ENCODE data around the gene MYOZ1. TPM values are rescaled to one million over a fixed set of nuclear protein-coding genes. Genes with fewer than 3 reads are reported as not detected.

Gene MYOZ1
- total and polyA plus RNA-seq, 2 of the 4 experiments (the other 2 are of a cell fraction), result 0.18 to 0.29 TPM

DNA sequence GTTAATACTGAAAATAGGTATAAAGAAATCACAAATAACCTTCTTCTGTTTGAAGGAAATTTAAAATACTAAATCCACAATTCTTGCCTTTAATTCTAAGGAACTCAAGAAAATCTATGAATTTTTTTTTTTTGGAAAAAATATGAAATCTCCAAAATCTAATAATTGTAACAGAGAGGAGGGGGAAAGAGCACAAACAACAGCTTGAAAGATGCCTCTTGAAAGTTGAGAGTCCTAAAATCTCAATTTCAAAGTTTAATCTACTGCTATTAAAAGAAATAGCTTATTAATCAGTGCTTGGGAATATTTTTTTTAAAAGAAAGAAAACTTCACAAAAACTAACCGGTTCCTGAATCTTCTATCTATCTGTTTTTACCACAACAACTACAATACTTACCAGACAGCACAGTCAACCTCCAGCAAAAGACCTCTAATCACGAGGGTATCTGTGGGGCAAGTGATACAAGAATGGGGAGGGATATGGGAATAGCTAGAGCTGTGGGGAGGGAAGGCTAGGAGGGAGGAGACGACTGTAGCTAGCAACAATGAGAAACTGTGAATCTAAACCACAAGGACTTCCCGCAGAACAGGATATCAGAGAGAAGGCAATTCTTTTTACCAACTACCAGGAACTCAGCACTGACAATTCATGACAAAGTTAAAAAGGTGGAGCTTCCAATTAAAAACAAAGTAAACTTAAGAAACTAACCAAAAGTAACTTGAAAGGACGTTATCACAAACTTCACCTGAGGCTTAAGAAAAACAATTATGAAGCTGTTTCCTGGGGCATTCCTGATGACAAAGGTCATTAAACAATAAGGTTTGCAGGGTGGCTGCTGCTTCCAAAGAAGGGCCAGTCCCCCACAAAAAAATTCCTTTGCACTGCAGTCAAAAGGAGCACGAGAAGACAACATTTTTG is 50.1 kb downstream of the MYOZ1 start, which contains the start of gene USP54 (continued):
- no peak for TF ChIP-seq RAD21 (IDR thresholded peaks at IDR 0.05; ENCODE audit: low read length)
- no peak for TF ChIP-seq BHLHE40 (IDR thresholded peaks at IDR 0.05; ENCODE audit: low read depth, low read length)

DNA sequence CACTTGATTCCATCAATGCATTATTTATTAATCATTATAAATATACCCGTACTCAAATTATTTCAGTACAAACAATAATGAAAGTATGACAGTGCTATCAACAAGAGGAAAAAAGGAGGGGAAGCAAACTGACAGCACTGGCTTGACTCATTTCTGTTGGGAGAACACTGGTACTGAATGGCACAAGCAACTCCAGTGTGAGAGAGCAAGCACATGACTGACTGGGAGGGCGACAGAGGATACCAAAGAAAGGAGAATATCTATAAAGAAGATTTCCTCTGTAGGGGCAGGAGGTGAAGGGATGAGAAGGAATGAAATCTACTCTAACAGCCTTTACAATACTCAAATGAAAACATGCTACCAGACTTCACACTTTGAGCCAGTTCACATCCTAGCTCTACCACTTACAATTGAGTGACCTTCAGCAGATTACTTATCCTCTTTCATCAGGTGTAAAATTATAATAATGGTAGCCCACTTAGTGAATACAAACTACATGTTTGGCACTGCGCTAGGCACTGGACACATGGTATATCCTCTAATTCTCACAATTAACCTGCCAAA is 51.6 kb downstream of the MYOZ1 start:
- Histone ChIP-seq H3K79me1 (ENCODE audit: low read depth in 1 of 2, low read length in 2 of 2) (peaks cover 0 to 6% of the 10 kb centered on the region in 2 experiments; a peak in 1 of 4 replicates), H2AK9ac (replicated peaks; ENCODE audit: low read depth, low read length, poor library complexity) (no peak overlapping the region), H3K9me1 (ENCODE audit: insufficient read depth, low read length) (peaks cover 2% of the 10 kb centered on the region), H3K36me3 (ENCODE audit: control insufficient read depth, insufficient read depth, low read length) (no peaks in the 10 kb centered on the region), H3K27ac (ENCODE audit: insufficient read depth, low read length) (no peak overlapping the region), H3K9ac (ENCODE audit: low read depth, low read length) (no peak overlapping the region), H3K27me3 (ENCODE audit: control insufficient read depth, insufficient read depth, low read length) (no peaks in the 10 kb centered on the region), H2AFZ (replicated peaks; ENCODE audit: low read length, poor library complexity) (no peak overlapping the region), H2BK5ac (ENCODE audit: low read depth, low read length, poor library complexity, severe bottlenecking) (no peak overlapping the region), H4K8ac (ENCODE audit: low read depth in 2 of 2, low read length in 2 of 2) (no peak overlapping the region), H3K4me1 (ENCODE audit: control insufficient read depth, insufficient read depth, low read length) (peaks cover 9% of the 10 kb centered on the region), H2BK20ac (ENCODE audit: low read depth, low read length) (no peak overlapping the region), H3K14ac (replicated peaks; ENCODE audit: low read depth, low read length) (no peak overlapping the region), H3K18ac (ENCODE audit: low read depth, low read length) (no peak overlapping the region), H3K23ac (ENCODE audit: low read depth, low read length) (no peak overlapping the region), H4K20me1 (ENCODE audit: insufficient read depth, low read length) (no peaks in the 10 kb centered on the region), H4K91ac (ENCODE audit: insufficient read depth, low read depth, low read length) (no peak overlapping the region), H3K4me2 (ENCODE audit: low read depth, low read length) (no peak overlapping the region), H3K4ac (ENCODE audit: low read depth, low read length) (no peak overlapping the region), H2AK5ac (ENCODE audit: low read depth, low read length) (no peak overlapping the region), H2BK15ac (ENCODE audit: low read depth, low read length) (no peak overlapping the region), H2BK120ac (ENCODE audit: low read depth, low read length) (no peak overlapping the region), H4K5ac (ENCODE audit: low read depth, low read length) (no peak overlapping the region), H3K4me3 (ENCODE audit: insufficient read depth, low read depth, low read length) (no peak overlapping the region), H3K56ac (ENCODE audit: extremely low read depth, insufficient read depth, low read length) (no peak overlapping the region), H3K9me3 (ENCODE audit: control insufficient read depth, insufficient read depth, low read length) (peaks cover 3% of the 10 kb centered on the region)
- CTCF ChIA-PET, result no interaction called here
- intact Hi-C loops (cut with micrococcal nuclease), result no loop called here
- DNase-seq, result peak; percentile 32
- no TSS peak for BruUV-seq (replicated peaks)
- POLR2A ChIA-PET (ENCODE audit: unreplicated experiment), result no interaction called here
- in situ Hi-C loops (cut with MboI; ENCODE audit: low sequenced_read_pairs), result no loop called here
- dilution Hi-C loops (cut with HindIII; ENCODE audit: low sequenced_read_pairs, unreplicated experiment), result no loop called here
- WGBS, 2 experiments (ENCODE audit: extremely low coverage in 2 of 2, insufficient read length in 1 of 2), result no CpG with 5 or more reads among the region's 3 CpGs
- TF ChIP-seq MAZ (IDR thresholded peaks at IDR 0.05; ENCODE audit: borderline replicate concordance, low read depth, low read length), result no peak
- TF ChIP-seq CEBPB (IDR thresholded peaks at IDR 0.05; ENCODE audit: low read depth, low read length), result no peak
- no peak for TF ChIP-seq RFX5 (IDR thresholded peaks at IDR 0.05; ENCODE audit: low read depth, low read length)
- TF ChIP-seq FOS (IDR thresholded peaks at IDR 0.05; ENCODE audit: low read depth, low read length), result no peak
- no peak for TF ChIP-seq CHD1 (IDR thresholded peaks at IDR 0.05; ENCODE audit: low read depth, low read length)
- ATAC-seq (ENCODE audit: low read depth), result no peak

All from IMR-90 (cell line).